Lower leg skin (tissue), 4 donors: Measurements from ENCODE around the gene IFT27. TPM values are rescaled to one million over a fixed set of nuclear protein-coding genes. Genes with fewer than 3 reads are reported as not detected.

Source experiments
- DNase-seq, 2 donors: peaks; one replicate each; pipeline ENCODE4 v3.0.0-alpha.2; 2019; ENCODE audit warnings: low spot score in 2 of 2
- H3K4me3 ChIP-seq: fragments of 200-600 bp; sonication (generic); 2 replicates; pipeline ENCODE4 v1.5.1; 2017; ENCODE audit warnings: mild to moderate bottlenecking, low read depth; ENCODE audit not compliant: poor library complexity, severe bottlenecking
- CTCF ChIP-seq, 3 donors: fragments of 450-650 bp; IDR thresholded peaks; one replicate each; pipeline ENCODE4 v1.5.1; 2016; ENCODE audit warnings: antibody characterized with exemption in 3 of 3, mild to moderate bottlenecking in 3 of 3, moderate library complexity in 2 of 3
- POLR2A ChIP-seq, 2 donors: fragments of 450-650 bp; IDR thresholded peaks; one replicate each; pipeline ENCODE4 v1.6.1; 2016 to 2017; ENCODE audit warnings: antibody characterized with exemption in 2 of 2, mild to moderate bottlenecking in 1 of 2, moderate library complexity in 1 of 2
- WGBS, 2 donors: methylation state at CpG; one replicate each; pipeline ENCODE4 v1.1.5; 2018; 5-methylcytosine and 5-hydroxymethylcytosine counted together
- intact Hi-C: fragments of 100-400 bp; cut with DNase I; formaldehyde crosslinking; loops from one replicate; pipeline ENCODE4 v1.15.0; 2023; ENCODE audit warnings: low total_unique reads
- total RNA-seq, 4 donors: library from RNA; depleted of rRNA; stranded (reverse); fragments of >200 nt; gene quantifications; one replicate each; pipeline ENCODE4 v1.1.0, GENCODE V29; 2016

Gene IFT27
- total RNA-seq, 4 donors from 2014 or later, result 4.3 to 9.3 (median 8.7) TPM

GRCh38 chr22:36771356-36772063 lies 4.4 kb downstream of the IFT27 start:
- WGBS, 2 donors, result 93 to 94% methylated on average over 13 of the region's 13 CpGs
- intact Hi-C loops, result loop anchor here (10.0 kb wide), 1 partner anchor 227 kb away; no protein-coding TSS in a partner anchor
- no peak for TF ChIP-seq CTCF (IDR thresholded peaks at IDR 0.05)
- no peak overlapping the region for H3K4me3 ChIP-seq
- peak in 1 of 2 donors; percentile 39 for DNase-seq

- DNase-seq, result peak in 1 of 2 donors; percentile 74
- H3K4me3 ChIP-seq, result no peak overlapping the region
- WGBS, 2 donors, result 67 to 71% methylated on average over 11 of the region's 11 CpGs
- intact Hi-C loops, result loop anchor here (10.0 kb wide), 1 partner anchor 226 kb away; no protein-coding TSS in a partner anchor
- TF ChIP-seq POLR2A (IDR thresholded peaks at IDR 0.05) (no peak), CTCF (IDR thresholded peaks at IDR 0.05) (no peak)
Measured at GRCh38 chr22:36770513-36771231, 5.2 kb downstream of the IFT27 start.

DNA sequence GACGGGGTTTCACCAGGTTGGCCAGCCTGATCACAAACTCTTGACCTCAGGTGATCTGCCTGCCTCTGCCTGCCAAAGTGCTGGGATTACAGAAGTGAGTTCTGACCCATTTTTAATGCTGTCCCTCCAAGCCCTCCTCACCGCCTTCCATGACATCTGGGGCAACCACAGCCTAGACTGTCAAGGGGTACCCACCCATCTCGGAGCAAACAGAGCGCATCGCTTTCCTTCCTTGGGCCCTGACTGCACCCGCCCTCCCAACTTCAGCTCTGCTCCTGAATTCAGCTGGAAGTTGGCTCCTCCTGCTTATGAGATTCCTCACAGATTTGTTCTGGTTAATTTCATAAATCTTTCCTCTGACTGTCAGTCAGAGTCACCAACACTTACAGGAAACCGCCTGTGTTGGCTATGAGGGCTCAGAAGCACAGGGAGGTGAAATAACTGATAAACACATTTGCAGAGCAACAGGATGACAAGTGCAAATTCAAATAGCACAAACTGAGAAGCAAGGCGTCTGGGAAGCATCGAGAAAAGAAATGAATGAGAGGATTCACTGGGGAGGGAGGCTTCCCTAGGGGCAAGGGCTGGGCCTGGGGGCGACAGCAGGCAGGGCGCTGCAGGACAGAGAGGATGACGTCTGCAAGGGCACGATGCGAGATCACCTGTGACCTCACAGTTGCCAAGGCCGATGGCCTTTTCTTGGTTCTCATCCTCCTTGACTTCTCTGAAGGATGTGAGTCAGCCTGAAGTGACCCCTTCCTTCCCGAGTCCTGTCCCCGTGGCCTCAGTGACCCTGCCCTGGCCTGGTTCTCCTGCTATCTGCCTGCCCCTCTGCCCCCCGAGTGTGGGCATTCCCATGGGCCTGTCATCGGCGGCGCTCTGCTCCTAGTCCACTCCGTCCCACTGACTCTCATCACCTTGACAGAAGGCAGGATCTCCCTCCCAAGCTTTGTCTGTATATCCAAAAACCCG lies 6.1 kb downstream of the IFT27 start:
- intact Hi-C loops, result loop anchor here (10.0 kb wide), 1 partner anchor 225 kb away; no protein-coding TSS in a partner anchor
- WGBS, 2 donors, result 80 to 81% methylated on average over 23 of the region's 23 CpGs
- DNase-seq, result peak in 1 of 2 donors; percentile 82

DNA sequence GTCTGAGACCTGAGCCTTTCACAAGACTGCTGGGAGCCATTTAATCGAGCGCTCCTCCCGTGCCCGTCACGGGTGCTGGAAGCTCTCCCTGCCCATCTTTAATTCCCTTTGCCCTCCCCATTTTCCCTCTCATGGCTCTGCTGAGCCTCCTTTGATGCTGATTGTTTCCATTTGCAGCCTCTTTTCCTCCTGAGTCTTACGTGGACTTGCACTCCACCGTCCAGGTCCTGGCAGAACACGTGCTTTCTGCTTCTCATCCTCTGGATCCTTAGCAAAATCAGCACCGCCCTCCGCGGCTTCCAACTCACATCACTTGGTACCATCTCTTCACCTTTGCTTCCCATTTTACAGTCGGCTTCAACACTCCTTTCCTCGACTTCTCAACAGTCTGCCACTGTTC lies 7.3 kb downstream of the IFT27 start:
- intact Hi-C loops, result no loop called here
- TF ChIP-seq CTCF (IDR thresholded peaks at IDR 0.05), result no peak
- no peak for TF ChIP-seq POLR2A (IDR thresholded peaks at IDR 0.05)

More for the DNA sequence above, 6.1 kb downstream of the IFT27 start:
- no peak overlapping the region for H3K4me3 ChIP-seq
- no peak for TF ChIP-seq POLR2A (IDR thresholded peaks at IDR 0.05)
- TF ChIP-seq CTCF (IDR thresholded peaks at IDR 0.05), result no peak

DNA sequence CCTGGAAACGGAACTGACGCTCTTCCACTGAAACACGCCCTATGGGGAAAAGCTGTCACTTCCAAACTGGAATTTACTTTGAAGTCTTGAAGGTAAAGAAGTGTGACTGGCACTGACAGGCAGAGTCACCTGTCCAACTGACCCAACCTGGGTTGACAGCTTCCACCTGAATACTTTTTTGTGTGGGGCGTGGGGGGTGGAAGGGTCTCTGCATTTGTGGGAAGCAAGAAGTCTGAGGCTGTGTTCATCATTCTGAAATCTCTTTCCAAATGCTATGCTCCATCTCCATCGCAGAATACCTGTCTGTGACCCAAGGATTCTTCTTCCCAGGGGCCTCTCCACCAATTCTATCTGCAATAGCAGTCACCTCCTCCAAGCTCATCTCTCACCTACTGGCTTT lies 7.8 kb downstream of the IFT27 start:
- peak in 1 of 2 donors; percentile 56 for DNase-seq
- H3K4me3 ChIP-seq, result no peak overlapping the region
- WGBS, 2 donors, result 87 to 92% methylated on average over 5 of the region's 5 CpGs
- no peak for TF ChIP-seq POLR2A (IDR thresholded peaks at IDR 0.05)
- no peak for TF ChIP-seq CTCF (IDR thresholded peaks at IDR 0.05)
- intact Hi-C loops, result no loop called here

More for the DNA sequence above, 7.3 kb downstream of the IFT27 start:
- H3K4me3 ChIP-seq, result no peak overlapping the region
- 91% methylated on average over 13 of the region's 13 CpGs for whole genome bisulfite sequencing, 2 donors
- peak in 1 of 2 donors; percentile 61 for DNase-seq
